Measurements from ENCODE around the gene EFCAB10.

EFCAB10 gene

GRCh38 chr7:105596866-105597265 is 15.6 kb upstream of the EFCAB10 start:
- DNase-seq: no peak

GRCh38 chr7:105594034-105594433 is 12.7 kb upstream of the EFCAB10 start:
- peak; percentile 48 to 54 for DNase-seq

- no peak for DNase-seq
Measured at GRCh38 chr7:105591522-105591921, 10.2 kb upstream of the EFCAB10 start.

GRCh38 chr7:105590793-105591192 is 9.5 kb upstream of the EFCAB10 start:
- DNase-seq: no peak

DNA sequence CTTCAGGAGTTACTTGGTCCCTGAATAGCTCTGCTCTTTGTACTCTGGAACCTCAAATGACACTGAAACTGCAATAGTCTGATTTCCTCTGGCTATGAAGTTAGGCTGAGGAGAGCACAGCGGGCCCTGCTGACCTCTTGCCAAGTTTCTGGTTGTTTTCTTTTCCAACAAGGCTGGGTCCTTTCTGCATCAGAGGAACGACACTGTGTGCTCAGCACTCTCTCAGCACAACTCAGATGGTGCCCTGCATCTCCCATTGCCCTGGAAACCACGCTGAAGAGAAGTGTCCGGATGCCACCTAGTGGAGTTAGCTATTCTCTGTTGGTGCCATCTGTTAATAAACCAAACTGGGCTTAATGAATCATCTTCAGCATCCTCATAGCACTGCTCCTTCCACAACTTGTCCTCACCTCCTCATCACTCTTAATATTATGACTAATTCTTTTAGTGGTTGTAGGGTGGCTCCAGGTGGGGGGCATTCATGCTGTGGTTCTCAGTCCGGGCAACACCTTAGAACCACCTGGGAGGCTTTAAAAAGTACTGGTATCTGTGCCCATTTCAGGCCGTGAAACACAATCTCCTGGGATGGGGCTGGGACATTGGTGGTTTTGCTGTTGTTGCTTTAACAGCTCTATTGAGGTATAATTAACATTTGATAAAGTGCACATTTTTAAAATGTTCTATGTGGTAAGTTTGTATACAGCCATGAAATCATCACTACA is 8.2 kb upstream of the EFCAB10 start:
- DNase-seq: peak; percentile 83 to 88

GRCh38 chr7:105587909-105588635 is 6.8 kb upstream of the EFCAB10 start:
- DNase-seq: no peak

DNA sequence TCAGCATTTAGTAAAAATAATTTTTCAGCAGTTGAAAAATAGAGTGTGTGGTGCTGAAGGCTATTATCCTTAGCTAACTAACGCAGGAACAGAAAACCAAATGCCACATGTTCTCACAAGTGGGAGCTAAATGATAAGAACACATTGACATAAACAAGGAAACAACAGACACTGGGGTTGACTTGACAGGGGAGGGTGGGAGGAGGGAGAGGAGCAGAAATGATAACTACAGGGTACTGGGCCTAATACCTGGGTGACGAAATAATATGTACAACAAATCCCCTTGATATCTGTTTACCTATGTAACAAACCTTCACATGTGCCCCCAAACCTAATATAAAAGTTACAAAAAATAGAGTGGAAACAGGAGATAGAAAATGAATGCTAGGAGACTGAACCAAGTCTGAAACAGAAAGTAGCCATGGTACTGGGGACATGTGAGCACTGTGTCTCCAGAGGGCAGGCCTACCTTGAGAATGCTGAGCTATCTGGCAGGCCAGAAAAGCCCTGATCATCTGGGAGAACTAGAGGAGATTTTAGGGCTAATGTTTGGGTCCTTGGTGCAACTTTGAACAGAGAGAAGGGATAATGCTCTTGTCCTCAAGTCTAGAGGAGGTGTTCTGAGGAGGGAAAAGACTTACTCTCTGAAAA is 4.7 kb upstream of the EFCAB10 start:
- DNase-seq: no peak

DNA sequence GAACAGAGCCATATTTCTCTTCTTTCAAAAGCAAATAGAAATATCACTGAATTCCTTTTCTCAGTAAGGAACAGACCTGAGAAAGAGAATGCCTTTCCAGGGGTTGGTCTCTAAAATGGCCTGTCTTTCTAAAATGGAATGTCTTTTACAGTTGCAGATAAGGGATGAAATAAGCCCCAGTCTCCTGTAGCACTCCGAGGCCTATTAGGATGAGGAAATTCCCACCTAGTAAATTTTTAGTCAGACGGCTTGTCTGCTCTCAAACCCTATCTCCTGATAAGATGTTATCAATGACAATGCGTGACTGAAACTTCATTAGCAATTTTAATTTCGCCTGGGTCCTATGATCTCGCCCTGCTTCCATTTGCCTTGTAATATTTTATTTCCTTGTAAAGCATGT is 2.9 kb upstream of the EFCAB10 start:
- DNase-seq: no peak

DNA sequence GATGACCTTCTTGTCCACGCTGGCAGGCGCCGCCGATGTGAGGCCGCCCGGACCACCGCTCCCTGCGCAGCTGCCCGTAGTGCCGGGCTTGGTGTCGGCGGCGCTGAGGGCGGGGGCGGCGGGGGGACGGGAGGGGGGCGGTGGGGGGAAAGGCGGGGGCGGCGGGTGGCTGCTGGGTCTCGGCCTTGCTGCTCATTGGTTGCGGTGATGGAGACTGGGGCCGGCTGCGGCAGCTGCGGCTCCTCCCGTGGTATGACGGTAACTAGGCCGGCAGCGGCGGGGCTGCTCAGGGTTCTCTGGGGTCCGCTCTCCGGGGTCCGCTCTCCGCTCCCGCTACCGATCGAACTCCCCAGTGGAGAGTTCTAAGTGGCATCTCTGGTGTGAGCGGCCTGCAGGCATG is 1.8 kb upstream of the EFCAB10 start:
- no peak for DNase-seq

DNA sequence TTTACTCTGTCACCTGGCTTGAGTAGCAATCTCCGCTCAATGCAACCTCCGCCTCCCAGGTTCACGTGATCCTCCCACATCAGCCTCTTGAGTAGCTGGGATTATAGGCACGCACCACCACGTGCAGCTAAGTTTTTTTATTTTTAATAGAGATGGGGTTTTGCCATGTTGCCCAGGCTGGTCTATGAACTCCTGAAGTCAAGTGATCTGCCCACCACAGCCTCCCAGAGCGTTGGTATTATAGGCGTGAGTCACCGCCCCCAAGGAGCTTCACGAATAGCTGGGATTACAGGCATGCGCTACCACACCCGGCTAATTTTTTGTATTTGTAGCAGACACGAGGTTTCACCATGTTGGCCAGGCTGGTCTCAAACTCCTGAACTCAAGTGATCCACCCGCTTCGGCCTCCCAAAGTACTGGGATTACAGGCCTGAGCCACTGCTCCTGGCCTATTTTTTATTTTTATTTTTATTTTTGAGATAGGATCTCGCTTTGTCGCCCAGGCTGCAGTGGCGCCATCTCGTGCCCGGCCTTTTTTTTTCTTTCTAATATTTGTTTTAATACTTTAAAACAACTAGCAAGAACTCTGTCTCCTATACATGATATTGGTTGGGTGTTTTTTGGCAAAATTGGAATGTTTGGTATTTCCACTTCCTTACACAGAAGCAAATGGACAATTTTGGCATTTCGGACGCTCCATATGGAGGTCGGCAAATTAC is 1.1 kb downstream of the EFCAB10 start:
- DNase-seq: no peak

DNA sequence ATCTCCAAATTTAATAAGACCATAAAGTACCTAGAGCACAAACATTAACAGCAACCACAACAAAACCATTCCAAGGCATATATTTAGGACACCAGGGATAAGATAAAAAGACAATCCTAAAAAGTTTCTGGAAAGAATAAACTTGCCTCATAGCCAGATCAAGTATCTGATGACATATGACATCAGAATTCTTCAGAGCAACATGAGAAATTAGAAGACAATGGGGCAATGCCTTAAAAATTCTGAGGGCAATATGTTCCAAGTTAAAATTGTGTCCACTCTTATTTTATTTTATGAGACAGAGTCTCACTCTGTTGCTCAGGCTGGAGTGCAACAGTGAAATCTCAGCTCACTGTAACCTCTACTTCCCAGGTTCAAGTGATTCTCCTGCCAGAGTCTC is 2.8 kb downstream of the EFCAB10 start:
- no peak for DNase-seq

GRCh38 chr7:105577251-105577650 is 4.0 kb downstream of the EFCAB10 start:
- no peak for DNase-seq

GRCh38 chr7:105571891-105572290 is 9.4 kb downstream of the EFCAB10 start:
- no peak for DNase-seq

- no peak for DNase-seq
Measured at GRCh38 chr7:105567821-105568220, 13.5 kb downstream of the EFCAB10 start.

DNA sequence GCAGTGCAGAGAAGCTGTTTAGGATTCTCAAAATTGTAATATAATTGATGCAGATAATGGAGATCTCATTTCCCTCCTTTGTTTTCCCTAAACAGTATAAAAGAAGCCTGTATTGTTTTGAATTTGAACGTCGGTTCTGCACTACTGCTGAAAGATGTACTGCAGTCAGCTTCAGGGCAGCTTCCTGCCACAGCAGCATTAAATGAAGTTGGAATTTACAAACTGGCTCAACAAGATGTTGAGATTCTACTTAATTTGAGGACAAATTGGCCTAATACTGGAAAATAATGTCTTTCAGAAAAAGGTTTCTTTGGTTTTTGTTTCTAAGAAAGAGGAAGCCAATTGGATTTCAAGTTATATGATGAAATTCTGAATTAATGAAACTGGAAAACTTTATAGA is 14.3 kb downstream of the EFCAB10 start:
- DNase-seq: no peak

- no peak for DNase-seq
Measured at GRCh38 chr7:105565190-105565589, 16.1 kb downstream of the EFCAB10 start.

DNA sequence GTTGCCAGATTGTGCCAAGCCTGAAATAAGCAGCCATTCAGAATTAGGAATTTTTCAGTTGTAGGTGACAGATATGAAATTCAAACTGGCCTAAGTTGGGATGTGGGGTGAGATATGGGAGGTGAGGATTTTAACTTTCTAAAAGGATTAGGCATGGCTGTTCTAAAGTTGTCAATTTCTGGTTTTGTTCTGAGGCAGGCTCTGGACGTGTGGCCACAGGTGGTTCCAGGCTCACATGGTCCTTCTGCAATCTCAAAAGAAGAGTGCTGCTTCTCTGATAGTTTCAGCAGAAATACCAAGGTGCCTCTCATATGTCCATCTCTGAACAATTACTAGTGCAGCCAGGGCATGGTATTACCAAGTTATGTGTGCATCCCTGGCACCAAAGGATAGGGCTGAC is 21.4 kb downstream of the EFCAB10 start:
- DNase-seq: no peak

- no peak for DNase-seq
Measured at GRCh38 chr7:105538339-105538738, 43.0 kb downstream of the EFCAB10 start.

GRCh38 chr7:105532709-105533460 is 48.4 kb downstream of the EFCAB10 start:
- no peak for DNase-seq

GRCh38 chr7:105531792-105532671 is 49.3 kb downstream of the EFCAB10 start, which contains the start of gene RINT1:
TSS of gene RINT1 (plus strand) at chr7:105532201. CDS start at chr7:105532316, 115 bp downstream.
- peak; percentile 94 to 95 for DNase-seq

GRCh38 chr7:105530546-105530945 is 50.7 kb downstream of the EFCAB10 start:
- no peak for DNase-seq

Data from NCI-H2081 (cell line).